ENCODE results near the gene SLC25A11. TPM values are rescaled to one million over a fixed set of nuclear protein-coding genes. Genes with fewer than 3 reads are reported as not detected.

Gene SLC25A11
- total RNA-seq, 4 donors from 2014 or later: 62.4 to 120 (median 83.9) TPM

DNA sequence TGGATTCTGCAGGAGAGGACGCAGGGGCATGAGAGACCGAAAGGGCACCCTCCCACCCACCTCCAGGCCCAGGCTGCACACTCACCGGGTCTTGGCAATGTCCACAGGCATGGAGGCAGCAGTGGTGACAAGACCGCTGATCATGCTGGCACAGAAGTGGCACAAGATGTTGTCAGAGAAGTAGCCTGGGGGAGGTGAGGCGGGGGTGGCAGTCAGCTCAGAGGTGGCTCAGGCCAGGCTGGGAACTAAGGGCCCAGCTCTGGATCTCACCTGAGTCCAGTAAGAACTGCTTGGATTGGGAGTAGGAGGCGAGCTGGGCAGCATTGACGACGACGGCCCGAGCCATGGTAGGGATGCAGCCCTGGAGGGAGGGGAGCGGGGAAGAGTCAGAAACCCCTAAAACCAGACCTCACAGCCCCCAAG lies 1.8 kb downstream of the SLC25A11 start:
- H3K4me1 ChIP-seq: peaks cover 30 to 47% (median 33%) of the 10 kb centered on the region in 4 donors
- 60 to 93% methylated on average over 2 to 10 of the region's 11 CpGs for WGBS, 2 donors (ENCODE audit: low coverage in 1 of 2)
- no peaks in the 10 kb centered on the region for H3K27me3 ChIP-seq
- H3K4me3 ChIP-seq: no peak overlapping the region
- intact Hi-C loops (cut with DNase I; ENCODE audit: low total_unique reads) (loop anchor here (10.0 kb wide), 1 partner anchor 47 kb away; the partner anchor contains the start of gene CAMTA2), in situ Hi-C loops (cut with MboI; ENCODE audit: low pct_ligation_motif_present in 1 of 4, low pct_unique_long_range_greater_than_20kb in 1 of 4, low sequenced_read_pairs in 3 of 4) (no loop called here)
- no peak overlapping the region for H3K27ac ChIP-seq
- peaks cover 0 to 10% (median 4%) of the 10 kb centered on the region in 4 donors for H3K36me3 ChIP-seq
- no peak for TF ChIP-seq POLR2AphosphoS5 (IDR thresholded peaks at IDR 0.05)
- TF ChIP-seq EP300 (IDR thresholded peaks at IDR 0.05; ENCODE audit: low read depth): no peak
- TF ChIP-seq CTCF (IDR thresholded peaks at IDR 0.05): no peak
- no peak for TF ChIP-seq POLR2A (IDR thresholded peaks at IDR 0.05)
- no peak for DNase-seq
- H3K9me3 ChIP-seq: no peaks in the 10 kb centered on the region

- no peak for DNase-seq
- Histone ChIP-seq H3K4me1 (peaks cover 30 to 42% (median 33%) of the 10 kb centered on the region in 4 donors), H3K4me3 (no peak overlapping the region), H3K9me3 (no peaks in the 10 kb centered on the region), H3K36me3 (peaks cover 0 to 9% (median 4%) of the 10 kb centered on the region in 4 donors), H3K27ac (no peak overlapping the region), H3K27me3 (no peaks in the 10 kb centered on the region)
- intact Hi-C loops (cut with DNase I; ENCODE audit: low total_unique reads): loop anchor here (10.0 kb wide), 1 partner anchor 47 kb away; the partner anchor contains the start of gene CAMTA2
- TF ChIP-seq POLR2A (IDR thresholded peaks at IDR 0.05) (no peak), EP300 (IDR thresholded peaks at IDR 0.05; ENCODE audit: low read depth) (no peak), POLR2AphosphoS5 (IDR thresholded peaks at IDR 0.05) (no peak), CTCF (IDR thresholded peaks at IDR 0.05) (no peak)
- in situ Hi-C loops (cut with MboI; ENCODE audit: low pct_ligation_motif_present in 1 of 4, low pct_unique_long_range_greater_than_20kb in 1 of 4, low sequenced_read_pairs in 3 of 4): no loop called here
- 94 to 100% methylated on average over 1 to 16 of the region's 16 CpGs for WGBS, 2 donors (ENCODE audit: low coverage in 1 of 2)
These were observed 2.3 kb downstream of the SLC25A11 start for GRCh38 chr17:4937553-4937952.

DNA sequence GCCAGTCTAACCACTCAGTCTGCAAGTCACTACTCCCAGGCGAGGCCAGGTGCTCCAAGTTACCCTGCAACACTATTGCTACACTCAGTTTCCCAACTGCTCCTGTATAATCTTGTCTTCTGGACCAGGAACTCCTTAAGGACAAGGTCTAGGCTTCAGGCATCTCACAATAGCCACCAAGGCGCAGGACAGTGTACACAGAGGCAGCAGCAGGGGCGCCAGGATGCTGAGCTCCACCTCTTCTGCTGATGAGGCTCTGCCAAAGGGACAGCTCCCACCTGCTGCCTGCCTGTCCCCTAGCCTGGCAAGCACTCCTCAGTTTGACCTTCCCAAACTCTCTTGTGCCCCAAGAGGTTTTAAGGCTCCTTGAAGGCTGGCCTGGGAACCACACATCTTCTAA lies 3.4 kb downstream of the SLC25A11 start:
- 90% methylated on average over 3 of the region's 3 CpGs; no CpG with 5 or more reads in 1 of the 2 donors for WGBS, 2 donors (ENCODE audit: low coverage in 1 of 2)
- Histone ChIP-seq H3K9me3 (no peaks in the 10 kb centered on the region), H3K36me3 (peaks cover 0 to 9% (median 4%) of the 10 kb centered on the region in 4 donors), H3K4me3 (no peak overlapping the region), H3K4me1 (peaks cover 23 to 30% (median 27%) of the 10 kb centered on the region in 4 donors), H3K27me3 (no peaks in the 10 kb centered on the region), H3K27ac (no peak overlapping the region)
- DNase-seq: no peak
- in situ Hi-C loops (cut with MboI; ENCODE audit: low pct_ligation_motif_present in 1 of 4, low pct_unique_long_range_greater_than_20kb in 1 of 4, low sequenced_read_pairs in 3 of 4) (no loop called here), intact Hi-C loops (cut with DNase I; ENCODE audit: low total_unique reads) (loop anchor here (10.0 kb wide), 1 partner anchor 48 kb away; the partner anchor contains the start of gene CAMTA2)
- TF ChIP-seq CTCF (IDR thresholded peaks at IDR 0.05) (no peak), POLR2AphosphoS5 (IDR thresholded peaks at IDR 0.05) (no peak), EP300 (IDR thresholded peaks at IDR 0.05; ENCODE audit: low read depth) (no peak), POLR2A (IDR thresholded peaks at IDR 0.05) (no peak)

DNA sequence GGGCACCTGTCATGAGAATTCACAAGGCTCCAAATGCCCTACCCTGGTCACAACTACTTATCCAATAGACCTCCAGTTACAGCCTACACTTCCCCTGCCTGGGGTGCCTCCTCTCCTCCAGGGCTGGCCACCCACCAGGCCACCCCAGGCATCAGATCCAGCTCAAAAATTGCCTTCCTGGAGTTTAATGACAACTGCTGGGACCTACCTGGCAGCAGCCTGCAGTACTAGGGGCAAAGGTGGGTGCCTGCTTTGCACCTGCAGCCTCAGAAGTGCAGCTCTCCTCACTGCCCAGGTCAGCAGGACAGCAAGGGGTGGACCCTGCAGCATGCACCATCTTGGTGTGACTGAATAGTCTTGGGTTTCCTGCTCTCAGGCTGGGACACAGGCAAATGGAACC lies 4.2 kb downstream of the SLC25A11 start:
- in situ Hi-C loops (cut with MboI; ENCODE audit: low pct_ligation_motif_present in 1 of 4, low pct_unique_long_range_greater_than_20kb in 1 of 4, low sequenced_read_pairs in 3 of 4) (no loop called here), intact Hi-C loops (cut with DNase I; ENCODE audit: low total_unique reads) (loop anchor here (10.0 kb wide), 1 partner anchor 49 kb away; the partner anchor contains the start of gene CAMTA2)
- TF ChIP-seq CTCF (IDR thresholded peaks at IDR 0.05): no peak
- no peak for TF ChIP-seq EP300 (IDR thresholded peaks at IDR 0.05; ENCODE audit: low read depth)
- TF ChIP-seq POLR2A (IDR thresholded peaks at IDR 0.05): no peak
- no peak overlapping the region for H3K4me3 ChIP-seq
- no peak for DNase-seq
- no peaks in the 10 kb centered on the region for H3K9me3 ChIP-seq
- H3K27me3 ChIP-seq: no peaks in the 10 kb centered on the region
- H3K4me1 ChIP-seq: peaks cover 17 to 23% (median 20%) of the 10 kb centered on the region in 4 donors
- H3K36me3 ChIP-seq: peaks cover 0 to 9% (median 4%) of the 10 kb centered on the region in 4 donors
- no peak overlapping the region for H3K27ac ChIP-seq

All from transverse colon (tissue), 4 donors.